ENCODE results near the gene UTP11.

DNA sequence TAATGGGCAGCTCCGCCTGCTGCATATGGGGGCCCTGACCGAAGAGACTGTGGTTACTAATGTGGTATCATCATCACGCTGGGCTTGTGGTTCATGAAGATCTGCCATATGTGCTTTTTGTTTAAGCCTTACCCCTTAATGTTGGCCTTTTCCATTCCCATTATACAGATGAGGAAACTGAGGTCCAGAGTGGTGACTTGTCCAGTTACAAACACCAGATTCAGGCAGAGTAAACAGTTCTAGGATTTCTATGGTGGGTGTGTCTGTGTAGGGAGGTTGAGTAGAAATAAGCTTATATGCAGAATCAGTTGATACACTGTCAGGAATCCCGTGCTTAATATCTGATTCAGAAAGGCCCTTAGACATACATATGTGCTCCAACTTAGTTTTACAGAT is 691 bp downstream of the UTP11 start:
- TF ChIP-seq, protein P1, sequence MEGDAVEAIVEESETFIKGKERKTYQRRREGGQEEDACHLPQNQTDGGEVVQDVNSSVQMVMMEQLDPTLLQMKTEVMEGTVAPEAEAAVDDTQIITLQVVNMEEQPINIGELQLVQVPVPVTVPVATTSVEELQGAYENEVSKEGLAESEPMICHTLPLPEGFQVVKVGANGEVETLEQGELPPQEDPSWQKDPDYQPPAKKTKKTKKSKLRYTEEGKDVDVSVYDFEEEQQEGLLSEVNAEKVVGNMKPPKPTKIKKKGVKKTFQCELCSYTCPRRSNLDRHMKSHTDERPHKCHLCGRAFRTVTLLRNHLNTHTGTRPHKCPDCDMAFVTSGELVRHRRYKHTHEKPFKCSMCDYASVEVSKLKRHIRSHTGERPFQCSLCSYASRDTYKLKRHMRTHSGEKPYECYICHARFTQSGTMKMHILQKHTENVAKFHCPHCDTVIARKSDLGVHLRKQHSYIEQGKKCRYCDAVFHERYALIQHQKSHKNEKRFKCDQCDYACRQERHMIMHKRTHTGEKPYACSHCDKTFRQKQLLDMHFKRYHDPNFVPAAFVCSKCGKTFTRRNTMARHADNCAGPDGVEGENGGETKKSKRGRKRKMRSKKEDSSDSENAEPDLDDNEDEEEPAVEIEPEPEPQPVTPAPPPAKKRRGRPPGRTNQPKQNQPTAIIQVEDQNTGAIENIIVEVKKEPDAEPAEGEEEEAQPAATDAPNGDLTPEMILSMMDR (conservative IDR thresholded peaks at IDR 0.05; ENCODE audit: low read depth, low read length) = no peak
- no peak for TF ChIP-seq EZH2phosphoT487 (IDR thresholded peaks at IDR 0.05; ENCODE audit: borderline replicate concordance, low read length)
